Glutamatergic neuron (in vitro differentiated cells): ENCODE measurements around the gene HES7. TPM values are rescaled to one million over a fixed set of nuclear protein-coding genes. Genes with fewer than 3 reads are reported as not detected.

Experiments
- DNase-seq: peaks from one replicate; pipeline ENCODE4 v3.0.0; 2022
- H3K27ac Mint-ChIP-seq: one replicate; pipeline ENCODE4 v1.8.0; 2020; ENCODE audit warnings: mild to moderate bottlenecking, mixed read lengths, inconsistent platforms; ENCODE audit not compliant: unreplicated experiment
- H3K27me3 Mint-ChIP-seq: one replicate; pipeline ENCODE4 v1.8.0; 2020; ENCODE audit warnings: mild to moderate bottlenecking, moderate library complexity, mixed read lengths, inconsistent platforms; ENCODE audit not compliant: unreplicated experiment
- H3K36me3 Mint-ChIP-seq: one replicate; pipeline ENCODE4 v1.8.0; 2020; ENCODE audit warnings: mild to moderate bottlenecking, mixed read lengths, inconsistent platforms; ENCODE audit not compliant: unreplicated experiment
- H3K4me1 Mint-ChIP-seq: one replicate; pipeline ENCODE4 v1.8.0; 2020; ENCODE audit warnings: mild to moderate bottlenecking, low read depth, mixed read lengths, inconsistent platforms; ENCODE audit not compliant: unreplicated experiment
- H3K4me3 Mint-ChIP-seq: one replicate; pipeline ENCODE4 v1.8.0; 2020; ENCODE audit warnings: mild to moderate bottlenecking, mixed read lengths, inconsistent platforms; ENCODE audit not compliant: unreplicated experiment
- H3K9me3 Mint-ChIP-seq: one replicate; pipeline ENCODE4 v1.8.0; 2020; ENCODE audit warnings: mild to moderate bottlenecking, moderate library complexity, mixed read lengths, inconsistent platforms; ENCODE audit not compliant: unreplicated experiment
- total RNA-seq: library from RNA; stranded (reverse); fragmentation: NEBNext Ultra II Directional; extraction: Animal tissue kit (Norgen Biotek cat#: 25700); gene quantifications from one replicate; pipeline ENCODE4 v1.2.1, GENCODE V29; 2021; ENCODE audit not compliant: unreplicated experiment
- TF ChIP-seq, protein P1 (sequence below): fragments of 200-600 bp; sonication (generic); IDR thresholded peaks from one replicate; pipeline ENCODE4 v1.5.0; 2021; ENCODE audit not compliant: partially characterized antibody, unreplicated experiment

HES7 gene
- total RNA-seq, 1 donor from 2014 or later = 2.2 TPM

DNA sequence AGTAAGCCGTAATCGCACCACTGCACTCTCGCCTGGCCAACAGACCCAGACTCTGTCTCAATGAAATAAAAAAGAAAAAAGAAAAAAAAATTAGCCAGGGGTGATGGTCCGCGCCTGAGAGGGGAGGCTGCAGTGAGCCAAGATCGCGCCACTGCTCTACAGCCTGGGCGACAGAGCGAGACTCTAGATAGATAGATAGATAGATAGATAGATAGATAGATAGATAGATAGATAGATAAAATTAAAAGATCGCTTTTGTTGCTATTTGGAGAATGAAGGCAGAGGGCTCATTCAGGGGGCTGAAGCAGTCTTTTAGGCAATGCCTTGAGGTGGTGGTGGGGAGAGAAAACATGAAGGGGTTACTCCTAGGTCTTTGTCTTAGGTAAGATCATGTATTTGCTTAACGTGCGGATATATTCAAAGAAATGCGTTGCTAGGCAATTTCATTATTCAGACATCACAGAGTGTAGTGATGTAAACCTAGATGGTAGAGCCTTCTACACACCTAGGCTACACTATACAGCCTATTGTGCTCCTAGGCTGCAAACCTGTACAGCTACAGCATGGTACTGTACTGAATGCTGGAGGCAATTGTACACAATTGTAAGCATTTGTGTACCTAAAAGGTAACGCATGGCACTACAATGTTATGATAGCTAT is 4.3 kb upstream of the HES7 start:
- TF ChIP-seq, protein P1, sequence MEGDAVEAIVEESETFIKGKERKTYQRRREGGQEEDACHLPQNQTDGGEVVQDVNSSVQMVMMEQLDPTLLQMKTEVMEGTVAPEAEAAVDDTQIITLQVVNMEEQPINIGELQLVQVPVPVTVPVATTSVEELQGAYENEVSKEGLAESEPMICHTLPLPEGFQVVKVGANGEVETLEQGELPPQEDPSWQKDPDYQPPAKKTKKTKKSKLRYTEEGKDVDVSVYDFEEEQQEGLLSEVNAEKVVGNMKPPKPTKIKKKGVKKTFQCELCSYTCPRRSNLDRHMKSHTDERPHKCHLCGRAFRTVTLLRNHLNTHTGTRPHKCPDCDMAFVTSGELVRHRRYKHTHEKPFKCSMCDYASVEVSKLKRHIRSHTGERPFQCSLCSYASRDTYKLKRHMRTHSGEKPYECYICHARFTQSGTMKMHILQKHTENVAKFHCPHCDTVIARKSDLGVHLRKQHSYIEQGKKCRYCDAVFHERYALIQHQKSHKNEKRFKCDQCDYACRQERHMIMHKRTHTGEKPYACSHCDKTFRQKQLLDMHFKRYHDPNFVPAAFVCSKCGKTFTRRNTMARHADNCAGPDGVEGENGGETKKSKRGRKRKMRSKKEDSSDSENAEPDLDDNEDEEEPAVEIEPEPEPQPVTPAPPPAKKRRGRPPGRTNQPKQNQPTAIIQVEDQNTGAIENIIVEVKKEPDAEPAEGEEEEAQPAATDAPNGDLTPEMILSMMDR = no peak
- Mint-ChIP-seq H3K27ac (no peak overlapping the region), H3K27me3 (peaks cover 37% of the 10 kb centered on the region), H3K9me3 (peaks cover 28% of the 10 kb centered on the region), H3K4me3 (no peak overlapping the region), H3K36me3 (no peaks in the 10 kb centered on the region), H3K4me1 (peaks cover 16% of the 10 kb centered on the region)
- DNase-seq = no peak

DNA sequence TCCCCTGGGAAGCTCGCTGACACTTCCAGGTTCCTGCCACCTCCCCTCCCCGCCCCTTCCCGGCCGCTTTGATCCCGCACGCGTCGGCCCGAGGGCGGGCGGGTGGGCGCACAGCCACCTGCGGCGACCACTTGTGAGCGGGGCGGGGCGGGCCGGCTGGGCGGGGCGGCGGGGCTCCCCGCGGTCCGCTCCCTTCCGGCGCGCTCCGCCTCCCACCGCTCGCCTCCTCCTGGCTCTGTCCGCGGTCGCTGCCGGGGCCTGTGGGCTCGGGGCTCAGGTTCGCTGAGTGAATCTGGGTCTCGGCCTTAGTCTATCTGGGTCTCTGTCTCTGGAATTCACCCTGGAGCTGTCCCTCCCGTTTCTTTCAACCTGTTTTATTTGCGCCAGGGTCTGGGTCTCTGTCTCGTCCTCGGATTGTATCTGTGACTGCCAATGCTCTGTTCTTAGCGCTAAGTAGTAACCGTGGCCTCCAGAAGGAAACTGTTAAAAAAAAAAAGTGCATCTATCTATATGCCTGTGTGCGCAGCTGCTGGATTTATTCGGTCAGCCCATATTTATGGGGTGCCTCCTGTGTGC is 2.7 kb upstream of the HES7 start:
- TF ChIP-seq, protein P1 = no peak
- H3K27ac Mint-ChIP-seq = peak overlapping the region; percentile 49
- H3K4me3 Mint-ChIP-seq = peak overlapping the region; percentile 95
- H3K9me3 Mint-ChIP-seq = peaks cover 28% of the 10 kb centered on the region
- H3K36me3 Mint-ChIP-seq = no peaks in the 10 kb centered on the region
- peaks cover 17% of the 10 kb centered on the region for H3K4me1 Mint-ChIP-seq
- peaks cover 41% of the 10 kb centered on the region for H3K27me3 Mint-ChIP-seq
- DNase-seq = peak; percentile 65

DNA sequence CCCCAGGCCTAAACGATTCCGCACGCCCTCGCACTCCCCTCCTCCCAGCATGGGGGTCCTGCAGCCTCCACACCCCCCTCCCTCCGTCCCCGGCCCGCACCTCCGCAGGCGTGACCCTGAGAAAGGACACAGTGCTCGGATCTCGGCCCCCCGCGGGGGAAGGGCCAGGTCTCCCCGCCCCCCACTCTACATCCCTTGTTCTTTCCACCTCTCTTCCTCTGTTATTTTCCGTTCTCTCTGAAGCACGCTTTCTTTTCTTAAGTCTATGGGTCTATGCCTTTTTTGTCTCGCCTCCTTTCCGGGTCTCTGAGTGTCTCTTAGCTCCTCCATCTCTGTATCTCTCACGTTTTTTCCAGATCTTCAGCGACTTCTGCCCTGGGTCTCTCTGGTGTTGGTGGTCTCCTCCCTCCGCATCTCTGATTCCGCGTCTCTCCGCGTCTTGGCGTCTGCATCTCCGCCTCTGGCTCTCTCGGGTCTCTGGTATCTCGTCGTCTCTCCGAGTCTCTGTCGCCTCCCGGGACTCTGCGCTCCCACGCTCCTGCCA is 2.1 kb upstream of the HES7 start:
- Mint-ChIP-seq H3K27me3 (peaks cover 42% of the 10 kb centered on the region), H3K4me3 (peak overlapping the region; percentile 95)

DNA sequence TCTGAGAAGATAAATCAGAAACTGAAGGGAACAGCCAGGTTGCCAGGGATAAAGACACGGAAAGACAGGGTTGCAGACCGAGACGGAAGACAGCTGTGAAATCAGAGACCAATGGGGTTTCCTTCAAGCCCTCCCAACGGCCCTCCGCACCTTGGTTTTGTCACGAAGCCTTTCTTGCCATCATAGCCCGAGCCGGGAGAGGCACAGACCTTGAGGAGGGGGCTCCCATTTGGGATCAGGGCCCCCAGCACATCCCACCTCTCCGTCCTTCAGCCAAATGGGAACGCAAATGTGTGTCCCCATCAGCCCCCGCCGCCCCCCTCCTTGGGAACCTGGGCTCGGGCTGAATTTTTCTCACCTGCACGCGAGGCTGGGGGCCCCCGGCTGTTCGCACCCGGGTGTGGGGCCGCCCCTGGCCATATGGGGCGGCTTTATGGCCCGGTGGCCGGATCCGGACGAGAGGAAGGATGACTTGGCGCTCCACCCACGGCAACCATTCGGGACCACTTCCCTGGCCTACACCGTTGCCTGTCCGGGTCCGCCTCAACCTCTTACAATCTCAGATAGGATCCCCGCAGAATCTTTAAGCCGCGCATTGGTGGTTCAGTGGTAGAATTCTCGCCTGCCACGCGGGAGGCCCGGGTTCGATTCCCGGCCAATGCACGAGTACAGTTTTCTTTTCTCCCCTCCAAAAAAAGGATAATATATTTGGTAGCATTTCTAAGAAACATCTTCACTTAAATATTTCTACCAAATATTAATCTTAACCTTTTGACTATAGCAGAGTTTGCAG is 1.4 kb upstream of the HES7 start:
- Mint-ChIP-seq H3K36me3 (no peaks in the 10 kb centered on the region), H3K27me3 (peaks cover 49% of the 10 kb centered on the region), H3K4me1 (peaks cover 23% of the 10 kb centered on the region), H3K4me3 (peak overlapping the region; percentile 95), H3K9me3 (peaks cover 36% of the 10 kb centered on the region), H3K27ac (peak overlapping the region; percentile 87)
- peak; percentile 83 for DNase-seq
- TF ChIP-seq, protein P1 = no peak

More for the DNA sequence above, 2.1 kb upstream of the HES7 start:
- TF ChIP-seq, protein P1 = no peak
- peaks cover 30% of the 10 kb centered on the region for H3K9me3 Mint-ChIP-seq
- H3K4me1 Mint-ChIP-seq = peaks cover 18% of the 10 kb centered on the region
- peak; percentile 59 for DNase-seq
- peak overlapping the region; percentile 87 for H3K27ac Mint-ChIP-seq
- H3K36me3 Mint-ChIP-seq = no peaks in the 10 kb centered on the region
